Esophagus squamous epithelium (tissue), 4 donors: ENCODE measurements around the gene TTC27.

ENCODE experiments used
- CTCF ChIP-seq, 6 experiments: fragments of 450-650 bp in 4 of 6; fragments of 200-600 bp in 2 of 6; sonication (generic) in 2 of 6; IDR thresholded peaks; one replicate each; pipeline ENCODE4 v1.5.1; 2016 to 2019; ENCODE audit warnings: antibody characterized with exemption in 6 of 6, mild to moderate bottlenecking in 4 of 6, moderate library complexity in 4 of 6
- POLR2A ChIP-seq, 4 donors: fragments of 450-650 bp; IDR thresholded peaks; one replicate each; pipeline ENCODE4 v1.6.1; 2017; ENCODE audit warnings: antibody characterized with exemption in 4 of 4, mild to moderate bottlenecking in 4 of 4, moderate library complexity in 3 of 4

- TF ChIP-seq CTCF (IDR thresholded peaks at IDR 0.05) (no peak), POLR2A (IDR thresholded peaks at IDR 0.05) (no peak)
Observed at GRCh38 chr2:32656069-32656468, 28.2 kb downstream of the TTC27 start.
